ENCODE measurements around the gene BICRA.

Gene BICRA

DNA sequence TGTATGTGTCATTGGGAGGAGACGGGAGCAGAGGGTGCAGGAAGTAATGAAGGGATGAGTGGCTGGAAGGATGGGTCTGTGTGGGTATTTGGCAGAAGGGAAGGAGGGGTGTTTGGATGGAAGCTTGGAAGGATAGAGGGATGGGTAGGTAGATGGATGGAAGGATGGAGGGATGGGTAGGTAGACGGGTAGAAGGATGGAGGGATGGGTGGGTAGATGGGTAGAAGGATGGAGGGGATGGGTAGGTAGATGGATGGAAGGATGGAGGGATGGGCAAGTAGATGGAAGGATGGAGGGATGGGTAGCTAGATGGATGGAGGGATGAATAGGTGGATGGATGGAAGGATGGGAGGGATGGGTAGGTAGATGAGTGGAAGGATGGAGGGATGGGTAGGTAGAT lies 62.6 kb downstream of the BICRA start:
- TF ChIP-seq, protein P1, sequence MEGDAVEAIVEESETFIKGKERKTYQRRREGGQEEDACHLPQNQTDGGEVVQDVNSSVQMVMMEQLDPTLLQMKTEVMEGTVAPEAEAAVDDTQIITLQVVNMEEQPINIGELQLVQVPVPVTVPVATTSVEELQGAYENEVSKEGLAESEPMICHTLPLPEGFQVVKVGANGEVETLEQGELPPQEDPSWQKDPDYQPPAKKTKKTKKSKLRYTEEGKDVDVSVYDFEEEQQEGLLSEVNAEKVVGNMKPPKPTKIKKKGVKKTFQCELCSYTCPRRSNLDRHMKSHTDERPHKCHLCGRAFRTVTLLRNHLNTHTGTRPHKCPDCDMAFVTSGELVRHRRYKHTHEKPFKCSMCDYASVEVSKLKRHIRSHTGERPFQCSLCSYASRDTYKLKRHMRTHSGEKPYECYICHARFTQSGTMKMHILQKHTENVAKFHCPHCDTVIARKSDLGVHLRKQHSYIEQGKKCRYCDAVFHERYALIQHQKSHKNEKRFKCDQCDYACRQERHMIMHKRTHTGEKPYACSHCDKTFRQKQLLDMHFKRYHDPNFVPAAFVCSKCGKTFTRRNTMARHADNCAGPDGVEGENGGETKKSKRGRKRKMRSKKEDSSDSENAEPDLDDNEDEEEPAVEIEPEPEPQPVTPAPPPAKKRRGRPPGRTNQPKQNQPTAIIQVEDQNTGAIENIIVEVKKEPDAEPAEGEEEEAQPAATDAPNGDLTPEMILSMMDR (IDR thresholded peaks at IDR 0.05; ENCODE audit: insufficient read depth, low read length, poor library complexity, severe bottlenecking), result no peak
- TF ChIP-seq EZH2phosphoT487 (conservative IDR thresholded peaks at IDR 0.05; ENCODE audit: low read length), result no peak
- Histone ChIP-seq H4K20me1 (ENCODE audit: low read depth, low read length) (no peaks in the 10 kb centered on the region), H2AFZ (ENCODE audit: low read depth, low read length, severe bottlenecking) (no peak overlapping the region), H3K9ac (ENCODE audit: low read length) (no peak overlapping the region), H3K27me3 (ENCODE audit: low read length) (no peaks in the 10 kb centered on the region), H3F3A (ENCODE audit: insufficient read depth) (no peaks in the 10 kb centered on the region), H3K36me3 (ENCODE audit: low read length) (no peaks in the 10 kb centered on the region), H3K4me3 (ENCODE audit: insufficient read depth, low read length, poor library complexity, severe bottlenecking) (no peak overlapping the region), H3K4me2 (ENCODE audit: low read depth, low read length, poor library complexity, severe bottlenecking) (no peak overlapping the region), H3K79me2 (ENCODE audit: insufficient read depth, low read length) (no peaks in the 10 kb centered on the region), H3K27ac (ENCODE audit: low read depth, low read length) (no peak overlapping the region), H3K9me3 (ENCODE audit: insufficient read depth, low read length) (no peaks in the 10 kb centered on the region), H3K9me2 (replicated peaks; ENCODE audit: insufficient read depth, low read length) (no peaks in the 10 kb centered on the region)

DNA sequence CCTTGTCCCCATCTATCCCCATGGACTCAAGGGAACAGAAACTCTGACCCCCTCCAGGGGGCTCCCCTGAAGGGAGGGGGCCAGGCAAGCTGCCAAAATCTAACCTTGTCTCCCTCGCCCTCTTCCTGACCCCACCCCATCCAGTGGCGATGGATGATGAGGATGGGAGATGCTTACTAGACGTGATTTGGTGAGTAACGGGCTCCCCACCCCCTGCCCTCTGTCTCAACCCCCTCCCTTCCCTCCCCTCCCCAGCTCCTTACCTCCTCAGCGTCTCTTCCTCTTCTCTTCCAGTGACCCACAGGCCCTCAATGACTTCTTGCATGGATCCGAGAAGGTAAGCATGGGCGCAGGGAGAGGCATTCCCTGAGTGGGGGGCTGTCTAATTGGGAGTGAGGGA lies 64.5 kb downstream of the BICRA start:
- no peaks in the 10 kb centered on the region for H3K79me2 ChIP-seq (ENCODE audit: insufficient read depth, low read length)
- no peaks in the 10 kb centered on the region for H3K27me3 ChIP-seq (ENCODE audit: low read length)
- H4K20me1 ChIP-seq (ENCODE audit: low read depth, low read length), result no peaks in the 10 kb centered on the region
- no peak overlapping the region for H3K9ac ChIP-seq (ENCODE audit: low read length)
- no peaks in the 10 kb centered on the region for H3F3A ChIP-seq (ENCODE audit: insufficient read depth)
- H3K36me3 ChIP-seq (ENCODE audit: low read length), result no peaks in the 10 kb centered on the region
- TF ChIP-seq, protein P1 (IDR thresholded peaks at IDR 0.05; ENCODE audit: insufficient read depth, low read length, poor library complexity, severe bottlenecking), result no peak
- no peak for TF ChIP-seq EZH2phosphoT487 (conservative IDR thresholded peaks at IDR 0.05; ENCODE audit: low read length)
- H2AFZ ChIP-seq (ENCODE audit: low read depth, low read length, severe bottlenecking), result no peak overlapping the region
- no peak overlapping the region for H3K4me2 ChIP-seq (ENCODE audit: low read depth, low read length, poor library complexity, severe bottlenecking)
- H3K9me2 ChIP-seq (replicated peaks; ENCODE audit: insufficient read depth, low read length), result no peaks in the 10 kb centered on the region
- H3K27ac ChIP-seq (ENCODE audit: low read depth, low read length), result no peak overlapping the region
- no peaks in the 10 kb centered on the region for H3K9me3 ChIP-seq (ENCODE audit: insufficient read depth, low read length)
- H3K4me3 ChIP-seq (ENCODE audit: insufficient read depth, low read length, poor library complexity, severe bottlenecking), result no peak overlapping the region

DNA sequence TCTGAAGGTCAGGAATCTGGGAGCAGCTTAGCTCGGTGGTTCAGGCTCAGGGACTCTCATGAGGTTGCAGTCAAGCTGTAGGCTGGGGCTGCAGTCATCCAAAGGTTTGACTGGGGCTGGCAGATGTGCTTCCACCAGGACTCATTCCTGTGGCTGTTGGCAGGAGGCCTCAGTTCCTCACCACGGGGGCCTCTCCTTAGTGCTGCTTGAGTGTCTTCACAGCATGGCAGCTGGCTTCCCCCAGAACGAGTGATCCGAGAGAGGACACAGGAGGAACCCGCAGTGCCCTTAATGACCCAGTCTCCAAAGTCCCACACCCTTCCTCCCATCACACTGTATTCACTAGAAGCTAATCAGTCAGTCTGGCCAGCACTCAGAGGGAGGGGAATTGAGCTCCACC lies 65.6 kb downstream of the BICRA start:
- H3K9me3 ChIP-seq (ENCODE audit: insufficient read depth, low read length), result no peaks in the 10 kb centered on the region
- no peak overlapping the region for H3K9ac ChIP-seq (ENCODE audit: low read length)
- no peak overlapping the region for H3K4me3 ChIP-seq (ENCODE audit: insufficient read depth, low read length, poor library complexity, severe bottlenecking)
- H3K79me2 ChIP-seq (ENCODE audit: insufficient read depth, low read length), result no peaks in the 10 kb centered on the region
- H3K36me3 ChIP-seq (ENCODE audit: low read length), result no peaks in the 10 kb centered on the region
- TF ChIP-seq, protein P1 (IDR thresholded peaks at IDR 0.05; ENCODE audit: insufficient read depth, low read length, poor library complexity, severe bottlenecking), result no peak
- TF ChIP-seq EZH2phosphoT487 (conservative IDR thresholded peaks at IDR 0.05; ENCODE audit: low read length), result no peak
- H2AFZ ChIP-seq (ENCODE audit: low read depth, low read length, severe bottlenecking), result no peak overlapping the region
- no peaks in the 10 kb centered on the region for H3K9me2 ChIP-seq (replicated peaks; ENCODE audit: insufficient read depth, low read length)
- no peak overlapping the region for H3K4me2 ChIP-seq (ENCODE audit: low read depth, low read length, poor library complexity, severe bottlenecking)
- no peak overlapping the region for H3K27ac ChIP-seq (ENCODE audit: low read depth, low read length)
- H4K20me1 ChIP-seq (ENCODE audit: low read depth, low read length), result no peaks in the 10 kb centered on the region
- no peaks in the 10 kb centered on the region for H3K27me3 ChIP-seq (ENCODE audit: low read length)
- H3F3A ChIP-seq (ENCODE audit: insufficient read depth), result no peaks in the 10 kb centered on the region
